Liver (tissue), 3 donors: ENCODE measurements around the gene RBCK1.

Source experiments
- EGR1 ChIP-seq, 2 donors: IDR thresholded peaks; 2 replicates each; pipeline ENCODE4 v1.6.1; 2016 to 2018; ENCODE audit warnings: antibody characterized with exemption in 2 of 2, low read depth in 2 of 2
- FOXA2 ChIP-seq: IDR thresholded peaks from 2 replicates; pipeline ENCODE4 v1.6.1; 2016; ENCODE audit warnings: antibody characterized with exemption
- GABPA ChIP-seq, 2 donors: IDR thresholded peaks in 1 of 2; conservative IDR thresholded peaks in 1 of 2; 2 replicates each; pipeline ENCODE4 v1.6.1; 2016; ENCODE audit warnings: antibody characterized with exemption in 2 of 2, mild to moderate bottlenecking in 1 of 2, moderate library complexity in 1 of 2
- HNF4G ChIP-seq: IDR thresholded peaks from 2 replicates; pipeline ENCODE4 v1.6.1; 2016; ENCODE audit warnings: antibody characterized with exemption
- RAD21 ChIP-seq, 2 donors: IDR thresholded peaks; 2 replicates each; pipeline ENCODE4 v1.6.1; 2016; ENCODE audit warnings: antibody characterized with exemption in 2 of 2, mild to moderate bottlenecking in 2 of 2
- SP1 ChIP-seq: IDR thresholded peaks from 2 replicates; pipeline ENCODE4 v1.6.1; 2018; ENCODE audit warnings: antibody characterized with exemption, mild to moderate bottlenecking
- YY1 ChIP-seq: IDR thresholded peaks from 2 replicates; pipeline ENCODE4 v1.6.1; 2016; ENCODE audit warnings: antibody characterized with exemption, mild to moderate bottlenecking
- TF ChIP-seq, protein P1 (sequence below): fragments of 150-350 bp; IDR thresholded peaks from 2 replicates; pipeline ENCODE4 v1.5.1; 2017; ENCODE audit warnings: improper control_type of control experiment, low read depth, low read length; ENCODE audit not compliant: missing input control
- TF ChIP-seq, protein P2 (sequence below): IDR thresholded peaks from 2 replicates; pipeline ENCODE4 v1.6.1; 2016; ENCODE audit warnings: antibody characterized with exemption
- TF ChIP-seq, protein P3 (sequence below): IDR thresholded peaks from 2 replicates; pipeline ENCODE4 v1.6.1; 2016; ENCODE audit warnings: antibody characterized with exemption, mild to moderate bottlenecking
- TF ChIP-seq, protein P4 (sequence below): IDR thresholded peaks from 2 replicates; pipeline ENCODE4 v1.6.1; 2016; ENCODE audit warnings: antibody characterized with exemption
- donor health status: healthy.
- donor health status: healthy.

DNA sequence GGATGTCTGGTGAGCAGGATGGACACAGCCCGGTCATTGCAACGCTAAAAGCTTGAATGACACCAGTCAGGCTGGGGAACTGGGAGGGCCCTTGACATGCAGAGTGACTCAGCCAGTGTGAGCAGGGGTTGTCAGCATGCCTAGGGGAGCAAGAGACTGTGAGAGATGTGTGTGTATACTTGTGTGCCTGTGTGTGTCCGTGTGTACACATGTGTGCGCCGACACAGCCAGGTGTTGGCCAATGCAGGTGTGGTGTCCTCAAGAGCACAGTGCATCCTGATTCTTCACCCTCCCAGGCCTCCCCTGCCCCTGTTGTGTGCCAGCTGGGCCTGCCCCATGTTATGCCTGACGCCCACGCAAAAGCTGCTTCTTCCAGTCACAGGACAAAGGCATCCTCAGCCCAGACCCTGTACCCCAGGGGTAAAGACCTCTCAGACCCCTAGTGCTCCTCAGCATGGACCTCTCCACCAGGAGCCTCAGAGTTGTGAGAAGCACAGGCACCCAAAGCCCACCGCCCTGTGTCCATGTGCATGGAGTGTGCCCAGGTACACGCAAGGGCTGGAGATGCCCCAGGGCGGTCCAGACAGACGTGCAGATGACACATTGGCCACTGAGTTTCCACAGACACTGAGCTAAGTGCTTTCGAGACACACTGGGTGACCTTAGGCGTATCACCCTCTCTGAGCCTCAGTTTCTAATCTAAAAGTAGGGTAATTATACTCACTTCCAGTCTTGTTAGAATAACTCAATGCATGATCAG lies 44.6 kb upstream of the RBCK1 start:
- TF ChIP-seq RAD21 (IDR thresholded peaks at IDR 0.05) (no peak), YY1 (no peak), SP1 (no peak), EGR1 (IDR thresholded peaks at IDR 0.05; ENCODE audit: low read depth in 2 of 2) (no peak), GABPA (IDR thresholded peaks at IDR 0.05 in 1 of 2, conservative IDR thresholded peaks at IDR 0.05 in 1 of 2) (no peak), HNF4G (no peak), FOXA2 (no peak)
- TF ChIP-seq, protein P1, sequence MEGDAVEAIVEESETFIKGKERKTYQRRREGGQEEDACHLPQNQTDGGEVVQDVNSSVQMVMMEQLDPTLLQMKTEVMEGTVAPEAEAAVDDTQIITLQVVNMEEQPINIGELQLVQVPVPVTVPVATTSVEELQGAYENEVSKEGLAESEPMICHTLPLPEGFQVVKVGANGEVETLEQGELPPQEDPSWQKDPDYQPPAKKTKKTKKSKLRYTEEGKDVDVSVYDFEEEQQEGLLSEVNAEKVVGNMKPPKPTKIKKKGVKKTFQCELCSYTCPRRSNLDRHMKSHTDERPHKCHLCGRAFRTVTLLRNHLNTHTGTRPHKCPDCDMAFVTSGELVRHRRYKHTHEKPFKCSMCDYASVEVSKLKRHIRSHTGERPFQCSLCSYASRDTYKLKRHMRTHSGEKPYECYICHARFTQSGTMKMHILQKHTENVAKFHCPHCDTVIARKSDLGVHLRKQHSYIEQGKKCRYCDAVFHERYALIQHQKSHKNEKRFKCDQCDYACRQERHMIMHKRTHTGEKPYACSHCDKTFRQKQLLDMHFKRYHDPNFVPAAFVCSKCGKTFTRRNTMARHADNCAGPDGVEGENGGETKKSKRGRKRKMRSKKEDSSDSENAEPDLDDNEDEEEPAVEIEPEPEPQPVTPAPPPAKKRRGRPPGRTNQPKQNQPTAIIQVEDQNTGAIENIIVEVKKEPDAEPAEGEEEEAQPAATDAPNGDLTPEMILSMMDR, result no peak
- TF ChIP-seq, protein P2, sequence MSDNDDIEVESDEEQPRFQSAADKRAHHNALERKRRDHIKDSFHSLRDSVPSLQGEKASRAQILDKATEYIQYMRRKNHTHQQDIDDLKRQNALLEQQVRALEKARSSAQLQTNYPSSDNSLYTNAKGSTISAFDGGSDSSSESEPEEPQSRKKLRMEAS, result no peak
- TF ChIP-seq, protein P3, sequence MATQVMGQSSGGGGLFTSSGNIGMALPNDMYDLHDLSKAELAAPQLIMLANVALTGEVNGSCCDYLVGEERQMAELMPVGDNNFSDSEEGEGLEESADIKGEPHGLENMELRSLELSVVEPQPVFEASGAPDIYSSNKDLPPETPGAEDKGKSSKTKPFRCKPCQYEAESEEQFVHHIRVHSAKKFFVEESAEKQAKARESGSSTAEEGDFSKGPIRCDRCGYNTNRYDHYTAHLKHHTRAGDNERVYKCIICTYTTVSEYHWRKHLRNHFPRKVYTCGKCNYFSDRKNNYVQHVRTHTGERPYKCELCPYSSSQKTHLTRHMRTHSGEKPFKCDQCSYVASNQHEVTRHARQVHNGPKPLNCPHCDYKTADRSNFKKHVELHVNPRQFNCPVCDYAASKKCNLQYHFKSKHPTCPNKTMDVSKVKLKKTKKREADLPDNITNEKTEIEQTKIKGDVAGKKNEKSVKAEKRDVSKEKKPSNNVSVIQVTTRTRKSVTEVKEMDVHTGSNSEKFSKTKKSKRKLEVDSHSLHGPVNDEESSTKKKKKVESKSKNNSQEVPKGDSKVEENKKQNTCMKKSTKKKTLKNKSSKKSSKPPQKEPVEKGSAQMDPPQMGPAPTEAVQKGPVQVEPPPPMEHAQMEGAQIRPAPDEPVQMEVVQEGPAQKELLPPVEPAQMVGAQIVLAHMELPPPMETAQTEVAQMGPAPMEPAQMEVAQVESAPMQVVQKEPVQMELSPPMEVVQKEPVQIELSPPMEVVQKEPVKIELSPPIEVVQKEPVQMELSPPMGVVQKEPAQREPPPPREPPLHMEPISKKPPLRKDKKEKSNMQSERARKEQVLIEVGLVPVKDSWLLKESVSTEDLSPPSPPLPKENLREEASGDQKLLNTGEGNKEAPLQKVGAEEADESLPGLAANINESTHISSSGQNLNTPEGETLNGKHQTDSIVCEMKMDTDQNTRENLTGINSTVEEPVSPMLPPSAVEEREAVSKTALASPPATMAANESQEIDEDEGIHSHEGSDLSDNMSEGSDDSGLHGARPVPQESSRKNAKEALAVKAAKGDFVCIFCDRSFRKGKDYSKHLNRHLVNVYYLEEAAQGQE, result no peak
- TF ChIP-seq, protein P4, sequence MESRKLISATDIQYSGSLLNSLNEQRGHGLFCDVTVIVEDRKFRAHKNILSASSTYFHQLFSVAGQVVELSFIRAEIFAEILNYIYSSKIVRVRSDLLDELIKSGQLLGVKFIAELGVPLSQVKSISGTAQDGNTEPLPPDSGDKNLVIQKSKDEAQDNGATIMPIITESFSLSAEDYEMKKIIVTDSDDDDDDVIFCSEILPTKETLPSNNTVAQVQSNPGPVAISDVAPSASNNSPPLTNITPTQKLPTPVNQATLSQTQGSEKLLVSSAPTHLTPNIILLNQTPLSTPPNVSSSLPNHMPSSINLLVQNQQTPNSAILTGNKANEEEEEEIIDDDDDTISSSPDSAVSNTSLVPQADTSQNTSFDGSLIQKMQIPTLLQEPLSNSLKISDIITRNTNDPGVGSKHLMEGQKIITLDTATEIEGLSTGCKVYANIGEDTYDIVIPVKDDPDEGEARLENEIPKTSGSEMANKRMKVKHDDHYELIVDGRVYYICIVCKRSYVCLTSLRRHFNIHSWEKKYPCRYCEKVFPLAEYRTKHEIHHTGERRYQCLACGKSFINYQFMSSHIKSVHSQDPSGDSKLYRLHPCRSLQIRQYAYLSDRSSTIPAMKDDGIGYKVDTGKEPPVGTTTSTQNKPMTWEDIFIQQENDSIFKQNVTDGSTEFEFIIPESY, result no peak
